ENCODE measurements around the gene LRRC1. TPM values are rescaled to one million over a fixed set of nuclear protein-coding genes. Genes with fewer than 3 reads are reported as not detected.

Gene LRRC1
- total RNA-seq, 4 donors from 2014 or later = 10.4 to 13.0 (median 12.6) TPM

GRCh38 chr6:53877151-53877550 lies 82.3 kb downstream of the LRRC1 start:
- Histone ChIP-seq H3K4me3 (no peak overlapping the region), H3K36me3 (no peaks in the 10 kb centered on the region), H3K27ac (replicated peaks in 1 of 4) (no peak overlapping the region), H3K9me3 (peaks cover 0 to 3% (median 0%) of the 10 kb centered on the region in 4 donors), H3K27me3 (no peaks in the 10 kb centered on the region), H3K4me1 (no peaks in the 10 kb centered on the region)
- DNase-seq (ENCODE audit: extremely low spot score) = no peak
- intact Hi-C loops (cut with DNase I) = no loop called here
- WGBS = 88% methylated on average over 2 of the region's 2 CpGs
- no peak for TF ChIP-seq POLR2A (IDR thresholded peaks at IDR 0.05; ENCODE audit: low read depth)

- no peak for DNase-seq (ENCODE audit: extremely low spot score)
- Histone ChIP-seq H3K9me3 (no peaks in the 10 kb centered on the region), H3K4me3 (no peak overlapping the region), H3K36me3 (peaks cover 0 to 10% (median 1%) of the 10 kb centered on the region in 4 donors), H3K27ac (replicated peaks in 1 of 4) (no peak overlapping the region), H3K4me1 (no peaks in the 10 kb centered on the region), H3K27me3 (no peaks in the 10 kb centered on the region)
- TF ChIP-seq CTCF (IDR thresholded peaks at IDR 0.05) (no peak), POLR2AphosphoS5 (IDR thresholded peaks at IDR 0.05) (no peak), EP300 (IDR thresholded peaks at IDR 0.05) (no peak), POLR2A (IDR thresholded peaks at IDR 0.05; ENCODE audit: low read depth) (no peak)
- intact Hi-C loops (cut with DNase I) = no loop called here
- 86% methylated on average over 2 of the region's 2 CpGs for WGBS
Observed at GRCh38 chr6:53878808-53879207, 84.0 kb downstream of the LRRC1 start.

GRCh38 chr6:53879608-53880007 lies 84.8 kb downstream of the LRRC1 start:
- TF ChIP-seq CTCF (IDR thresholded peaks at IDR 0.05) (no peak), EP300 (IDR thresholded peaks at IDR 0.05) (no peak), POLR2AphosphoS5 (IDR thresholded peaks at IDR 0.05) (no peak), POLR2A (IDR thresholded peaks at IDR 0.05; ENCODE audit: low read depth) (no peak)
- H3K4me1 ChIP-seq = no peaks in the 10 kb centered on the region
- H3K27ac ChIP-seq (replicated peaks in 1 of 4) = no peak overlapping the region
- no peak for DNase-seq (ENCODE audit: extremely low spot score)
- H3K36me3 ChIP-seq = peaks cover 0 to 15% (median 4%) of the 10 kb centered on the region in 4 donors
- H3K9me3 ChIP-seq = no peaks in the 10 kb centered on the region
- H3K4me3 ChIP-seq = no peak overlapping the region
- intact Hi-C loops (cut with DNase I) = no loop called here
- 66% methylated on average over 4 of the region's 4 CpGs for WGBS
- H3K27me3 ChIP-seq = no peaks in the 10 kb centered on the region

GRCh38 chr6:53887316-53887715 lies 92.5 kb downstream of the LRRC1 start:
- no peaks in the 10 kb centered on the region for H3K27me3 ChIP-seq
- intact Hi-C loops (cut with DNase I) = no loop called here
- H3K36me3 ChIP-seq = peaks cover 0 to 21% (median 4%) of the 10 kb centered on the region in 4 donors
- no peak for DNase-seq (ENCODE audit: extremely low spot score)
- WGBS = 65% methylated on average over 2 of the region's 2 CpGs
- TF ChIP-seq POLR2A (IDR thresholded peaks at IDR 0.05; ENCODE audit: low read depth) = no peak
- TF ChIP-seq POLR2AphosphoS5 (IDR thresholded peaks at IDR 0.05) = no peak
- TF ChIP-seq CTCF (IDR thresholded peaks at IDR 0.05) = no peak
- TF ChIP-seq EP300 (IDR thresholded peaks at IDR 0.05) = no peak
- H3K27ac ChIP-seq (replicated peaks in 1 of 4) = no peak overlapping the region
- H3K4me3 ChIP-seq = no peak overlapping the region
- no peaks in the 10 kb centered on the region for H3K4me1 ChIP-seq
- no peaks in the 10 kb centered on the region for H3K9me3 ChIP-seq

GRCh38 chr6:53888931-53889330 lies 94.1 kb downstream of the LRRC1 start:
- Histone ChIP-seq H3K27me3 (no peaks in the 10 kb centered on the region), H3K27ac (replicated peaks in 1 of 4) (no peak overlapping the region), H3K4me1 (peaks cover 0 to 1% (median 0%) of the 10 kb centered on the region in 4 donors), H3K9me3 (no peaks in the 10 kb centered on the region), H3K4me3 (no peak overlapping the region), H3K36me3 (peaks cover 0 to 10% (median 2%) of the 10 kb centered on the region in 4 donors)
- TF ChIP-seq EP300 (IDR thresholded peaks at IDR 0.05) (no peak), POLR2A (IDR thresholded peaks at IDR 0.05; ENCODE audit: low read depth) (no peak), CTCF (IDR thresholded peaks at IDR 0.05) (no peak), POLR2AphosphoS5 (IDR thresholded peaks at IDR 0.05) (no peak)
- DNase-seq (ENCODE audit: extremely low spot score) = no peak
- 94% methylated on average over 1 of the region's 1 CpG for WGBS
- intact Hi-C loops (cut with DNase I) = no loop called here

Measured in esophagus muscularis mucosa (tissue), 4 donors.